H1 (cell line): Measurements from ENCODE around the gene VWF. TPM values are rescaled to one million over a fixed set of nuclear protein-coding genes. Genes with fewer than 3 reads are reported as not detected.

Source experiments
- CTCF ChIA-PET: fragments of 300-600 bp; sonication (Branson Sonifier 250); formaldehyde crosslinking; loops from one replicate; lab custom pipeline; 2021; ENCODE audit not compliant: partially characterized antibody; lab: Charles Lee
- POLR2A ChIA-PET: fragments of 300-600 bp; sonication (Branson Sonifier 250); formaldehyde crosslinking; loops from one replicate; lab custom pipeline; 2021; ENCODE audit warnings: inconsistent platforms; ENCODE audit not compliant: partially characterized antibody; lab: Charles Lee
- DNase-seq, 2 experiments: peaks; one replicate each; pipeline versions ENCODE4 v3.0.0 to v3.0.0-alpha.2; 2010 to 2022; ENCODE audit warnings: low spot score in 2 of 2, low read depth in 1 of 2, mixed read lengths in 1 of 2
- FAIRE-seq: peaks from 2 replicates; lab custom pipeline; 2011; peaks lifted over from hg19 to GRCh38; lab: Jason Lieb, UNC
- H2AFZ ChIP-seq: 2 replicates; pipeline ENCODE4 v1.8.1; 2012; ENCODE audit warnings: low read length, inconsistent platforms
- H2AK5ac ChIP-seq: 2 replicates; pipeline ENCODE4 v1.6.1; 2013; ENCODE audit warnings: low read depth, low read length
- H2BK120ac ChIP-seq: replicated peaks from 2 replicates; pipeline ENCODE3; 2013; ENCODE audit warnings: low read depth, low read length, inconsistent platforms
- H2BK12ac ChIP-seq: 2 replicates; pipeline ENCODE4 v1.6.1; 2013; ENCODE audit warnings: low read depth, low read length
- H2BK15ac ChIP-seq: 2 replicates; pipeline ENCODE4 v1.6.1; 2013; ENCODE audit warnings: low read length
- H2BK20ac ChIP-seq: 2 replicates; pipeline ENCODE4 v1.6.1; 2013; ENCODE audit warnings: low read length
- H2BK5ac ChIP-seq: 2 replicates; pipeline ENCODE4 v1.6.1; 2013; ENCODE audit warnings: low read depth, low read length
- H3K14ac ChIP-seq: 2 replicates; pipeline ENCODE4 v1.6.1; 2013; ENCODE audit warnings: inconsistent platforms; ENCODE audit not compliant: insufficient read length
- H3K18ac ChIP-seq: 2 replicates; pipeline ENCODE4 v1.6.1; 2013; ENCODE audit warnings: low read length; ENCODE audit errors: extremely low read depth
- H3K23ac ChIP-seq: 2 replicates; pipeline ENCODE4 v1.6.1; 2013; ENCODE audit warnings: inconsistent platforms; ENCODE audit not compliant: insufficient read length
- H3K23me2 ChIP-seq: 2 replicates; pipeline ENCODE4 v1.6.1; 2013; ENCODE audit warnings: low read depth, low read length
- H3K27ac ChIP-seq: 2 replicates; pipeline ENCODE4 v1.6.1; 2011; ENCODE audit warnings: low read depth, low read length, inconsistent platforms
- H3K27me3 ChIP-seq, 4 experiments: replicated peaks in 1 of 4; 1 replicate in 1 of 4; 2 replicates in 3 of 4; pipeline versions ENCODE4 v1.6.1 to v1.8.1; 2011 to 2013; ENCODE audit warnings: low read length in 3 of 4, mild to moderate bottlenecking in 3 of 4, inconsistent platforms in 2 of 4, mixed read lengths in 2 of 4, moderate library complexity in 1 of 4; ENCODE audit not compliant: control insufficient read depth in 3 of 4, insufficient read depth in 3 of 4; ENCODE audit errors: extremely low read depth in 1 of 4
- H3K36me3 ChIP-seq, 4 experiments: 2 replicates each; pipeline versions ENCODE4 v1.6.1 to v1.8.1; 2011 to 2013; ENCODE audit warnings: mild to moderate bottlenecking in 4 of 4, low read length in 3 of 4, moderate library complexity in 2 of 4, control low read depth in 1 of 4, inconsistent platforms in 1 of 4; ENCODE audit not compliant: insufficient read depth in 4 of 4, control insufficient read depth in 2 of 4
- H3K4ac ChIP-seq: replicated peaks from 2 replicates; pipeline ENCODE3; 2013; ENCODE audit warnings: low read length, low read depth, mixed read lengths, inconsistent platforms; ENCODE audit not compliant: insufficient read length
- H3K4me1 ChIP-seq, 4 experiments: replicated peaks in 1 of 4; 1 replicate in 1 of 4; 2 replicates in 3 of 4; pipeline versions ENCODE4 v1.6.1 to v1.8.1; 2011 to 2013; ENCODE audit warnings: low read length in 3 of 4, inconsistent platforms in 2 of 4, mixed read lengths in 1 of 4; ENCODE audit not compliant: insufficient read depth in 4 of 4, control insufficient read depth in 3 of 4
- H3K4me2 ChIP-seq, 2 experiments: 2 replicates each; pipeline versions ENCODE4 v1.6.1 to v1.8.1; 2011 to 2013; ENCODE audit warnings: low read depth in 2 of 2, low read length in 2 of 2, control low read depth in 1 of 2, inconsistent platforms in 1 of 2, mild to moderate bottlenecking in 1 of 2; ENCODE audit not compliant: insufficient read depth in 1 of 2
- H3K4me3 ChIP-seq, 4 experiments: fragments of 200-600, 300-600 bp in 1 of 4; sonication (generic), shearing (Covaris generic), sonication (Bioruptor Twin) in 1 of 4; 2 replicates each; pipeline versions ENCODE4 v1.5.1 to v1.8.1; 2011 to 2016; ENCODE audit warnings: low read length in 4 of 4, low read depth in 3 of 4, control low read depth in 2 of 4, inconsistent platforms in 2 of 4, mild to moderate bottlenecking in 2 of 4, mixed read lengths in 1 of 4, moderate library complexity in 1 of 4; ENCODE audit not compliant: insufficient read depth in 2 of 4; ENCODE audit errors: extremely low read depth in 1 of 4
- H3K56ac ChIP-seq: replicated peaks from 2 replicates; pipeline ENCODE3; 2013; ENCODE audit warnings: low read depth, mild to moderate bottlenecking, mixed read lengths, low read length, inconsistent platforms; ENCODE audit not compliant: insufficient read length
- H3K79me1 ChIP-seq: 2 replicates; pipeline ENCODE4 v1.6.1; 2013; ENCODE audit warnings: low read depth, low read length, control low read depth
- H3K79me2 ChIP-seq, 2 experiments: 2 replicates each; pipeline versions ENCODE4 v1.6.1 to v1.8.1; 2012 to 2013; ENCODE audit warnings: low read length in 2 of 2, mild to moderate bottlenecking in 2 of 2, inconsistent platforms in 1 of 2; ENCODE audit not compliant: insufficient read depth in 2 of 2, control insufficient read depth in 1 of 2
- H3K9ac ChIP-seq, 4 experiments: replicated peaks in 1 of 4; 1 replicate in 1 of 4; 2 replicates in 3 of 4; pipeline versions ENCODE4 v1.6.1 to v1.8.1; 2011 to 2013; ENCODE audit warnings: low read depth in 3 of 4, low read length in 3 of 4, control low read depth in 2 of 4, mild to moderate bottlenecking in 2 of 4, moderate library complexity in 2 of 4, inconsistent platforms in 1 of 4; ENCODE audit errors: extremely low read depth in 1 of 4
- H3K9me3 ChIP-seq, 2 experiments: 2 replicates each; pipeline versions ENCODE4 v1.6.1 to v1.8.1; 2012 to 2013; ENCODE audit warnings: mild to moderate bottlenecking in 2 of 2, moderate library complexity in 2 of 2, control low read depth in 1 of 2, inconsistent platforms in 1 of 2, low read depth in 1 of 2, low read length in 1 of 2, mixed read lengths in 1 of 2; ENCODE audit not compliant: insufficient read depth in 2 of 2
- H4K20me1 ChIP-seq, 2 experiments: replicated peaks in 1 of 2; 2 replicates each; pipeline versions ENCODE3 to v1.8.1; 2011 to 2013; ENCODE audit warnings: inconsistent platforms in 2 of 2, low read length in 2 of 2, mild to moderate bottlenecking in 1 of 2; ENCODE audit not compliant: insufficient read depth in 2 of 2, control insufficient read depth in 1 of 2
- H4K5ac ChIP-seq: 2 replicates; pipeline ENCODE4 v1.6.1; 2013; ENCODE audit warnings: low read length, low read depth, mixed read lengths, inconsistent platforms; ENCODE audit not compliant: insufficient read length
- H4K8ac ChIP-seq: 2 replicates; pipeline ENCODE4 v1.8.0; 2013; ENCODE audit warnings: mild to moderate bottlenecking, moderate library complexity, low read length, inconsistent platforms; ENCODE audit not compliant: insufficient read depth; ENCODE audit errors: extremely low read depth
- H4K91ac ChIP-seq: replicated peaks from 2 replicates; pipeline ENCODE3; 2013; ENCODE audit warnings: low read length, mixed read lengths, inconsistent platforms; ENCODE audit not compliant: insufficient read length
- CEBPB ChIP-seq: IDR thresholded peaks from 2 replicates; pipeline ENCODE4 v1.6.1; 2012; ENCODE audit warnings: low read depth, low read length
- CTBP2 ChIP-seq: IDR thresholded peaks from 2 replicates; pipeline ENCODE4 v1.7.0; 2011; ENCODE audit warnings: borderline replicate concordance, mild to moderate bottlenecking, moderate library complexity, mixed read lengths, low read length; ENCODE audit not compliant: insufficient read depth, insufficient read length
- EGR1 ChIP-seq: IDR thresholded peaks from 2 replicates; pipeline ENCODE4 v1.6.1; 2011; ENCODE audit warnings: low read depth, low read length, borderline replicate concordance
- GTF2F1 ChIP-seq: IDR thresholded peaks from 2 replicates; pipeline ENCODE4 v1.6.1; 2012; ENCODE audit warnings: low read depth, low read length, improper control_type of control experiment, borderline replicate concordance
- JUN ChIP-seq: IDR thresholded peaks from 2 replicates; pipeline ENCODE4 v1.6.1; 2011; ENCODE audit warnings: low read depth, mild to moderate bottlenecking, improper control_type of control experiment, low read length
- JUND ChIP-seq: IDR thresholded peaks from 2 replicates; pipeline ENCODE4 v1.6.1; 2011; ENCODE audit warnings: mild to moderate bottlenecking, improper control_type of control experiment, low read length
- KDM5A ChIP-seq: fragments of 200-600 bp; IDR thresholded peaks from 2 replicates; pipeline ENCODE4 v1.7.1; 2012; ENCODE audit warnings: mild to moderate bottlenecking, low read length, inconsistent platforms, mixed read lengths
- MAFK ChIP-seq: IDR thresholded peaks from 2 replicates; pipeline ENCODE4 v1.6.1; 2012; ENCODE audit warnings: low read depth, mild to moderate bottlenecking, improper control_type of control experiment, low read length
- MAX ChIP-seq: IDR thresholded peaks from 2 replicates; pipeline ENCODE4 v1.6.1; 2012; ENCODE audit warnings: inconsistent platforms
- NRF1 ChIP-seq: IDR thresholded peaks from 2 replicates; pipeline ENCODE4 v1.6.1; 2011; ENCODE audit warnings: mild to moderate bottlenecking, low read depth, low read length, improper control_type of control experiment
- SUZ12 ChIP-seq: fragments of 200-600 bp; sonication (generic); IDR thresholded peaks from 2 replicates; pipeline ENCODE4 v1.6.1; 2012; ENCODE audit warnings: mild to moderate bottlenecking, inconsistent platforms, low read length, moderate library complexity, mixed read lengths
- TAF1 ChIP-seq: IDR thresholded peaks from 2 replicates; pipeline ENCODE4 v1.6.1; 2011; ENCODE audit warnings: mild to moderate bottlenecking, low read depth, low read length
- TCF12 ChIP-seq: IDR thresholded peaks from 2 replicates; pipeline ENCODE4 v1.6.1; 2011; ENCODE audit warnings: low read depth, mild to moderate bottlenecking, low read length
- YY1 ChIP-seq: IDR thresholded peaks from 2 replicates; pipeline ENCODE4 v1.6.1; 2011; ENCODE audit warnings: low read depth, mild to moderate bottlenecking, low read length
- ZNF274 ChIP-seq: IDR thresholded peaks from 2 replicates; pipeline ENCODE4 v1.7.0; 2012; ENCODE audit warnings: low read length, borderline replicate concordance; ENCODE audit errors: extremely low read depth
- WGBS, 2 experiments: shearing (Covaris generic) in 1 of 2; methylation state at CpG; one replicate each; pipeline versions ENCODE4 v1.1.6 to v1.1.7; 2013 to 2015; ENCODE audit warnings: low lambda C conversion rate in 2 of 2, mixed read lengths in 2 of 2, inconsistent platforms in 1 of 2, low coverage in 1 of 2, missing lambda C conversion rate in 1 of 2; ENCODE audit not compliant: insufficient replicate concordance in 2 of 2, insufficient coverage in 1 of 2, insufficient read length in 1 of 2; ENCODE audit errors: extremely low coverage in 1 of 2, missing lambda C conversion rate in 1 of 2; 5-methylcytosine and 5-hydroxymethylcytosine counted together
- polyA plus RNA-seq, 7 experiments: library from polyadenylated mRNA; depleted of rRNA in 3 of 7; stranded (reverse) in 5 of 7; unstranded in 2 of 7; fragments of >200 nt in 5 of 7; fragments of 200-250 nt in 2 of 7; gene quantifications; 1 replicate in 5 of 7; 2 replicates in 1 of 7; 4 replicates in 1 of 7; pipeline versions ENCODE4 v1.2.1 to v1.2.3, GENCODE V29; 2011 to 2013; ENCODE audit warnings: missing spikeins in 2 of 7, mixed read lengths in 2 of 7
- total RNA-seq: library from RNA; stranded (reverse); fragmentation: NEBNext Ultra II Directional; extraction: Animal tissue kit (Norgen Biotek cat#: 25700); gene quantifications from 2 replicates; pipeline ENCODE4 v1.2.1, GENCODE V29; 2021

Gene VWF
- total and polyA plus RNA-seq, 2 of the 8 experiments (the other 6 are each of a cell fraction or from before 2014, with no cell fraction given): 0.39 to 0.60 TPM

GRCh38 chr12:5954661-5955060, 169.8 kb downstream of the VWF start:
- Histone ChIP-seq H2BK15ac (no peak overlapping the region), H3K4ac (no peak overlapping the region), H3K4me3 (no peak overlapping the region), H3K36me3 (no peaks in the 10 kb centered on the region), H2BK12ac (no peak overlapping the region), H3K9ac (no peak overlapping the region), H2BK5ac (no peak overlapping the region), H2AK5ac (no peak overlapping the region), H3K79me1 (no peaks in the 10 kb centered on the region), H3K79me2 (no peaks in the 10 kb centered on the region), H3K4me1 (no peaks in the 10 kb centered on the region), H4K8ac (no peak overlapping the region), H2BK20ac (no peak overlapping the region), H4K91ac (no peak overlapping the region), H3K27ac (no peak overlapping the region), H3K56ac (no peak overlapping the region), H3K9me3 (no peaks in the 10 kb centered on the region), H3K27me3 (no peaks in the 10 kb centered on the region), H3K23ac (no peak overlapping the region), H3K4me2 (no peak overlapping the region), H3K18ac (no peak overlapping the region), H2BK120ac (no peak overlapping the region), H2AFZ (no peak overlapping the region), H3K14ac (no peak overlapping the region), H4K20me1 (no peaks in the 10 kb centered on the region), H4K5ac (no peak overlapping the region), H3K23me2 (no peaks in the 10 kb centered on the region)
- DNase-seq (no peak), FAIRE-seq (no peak)
- ChIA-PET POLR2A (no interaction called here), CTCF (interaction anchor here (1.2 kb wide), 1 partner anchor 12 kb away, joined by 6 read pairs; no protein-coding TSS in a partner anchor)
- 37% methylated on average over 3 of the region's 3 CpGs; no CpG with 5 or more reads in 1 of the 2 experiments for WGBS, 2 experiments
- no peak for TF ChIP-seq GTF2F1
- TF ChIP-seq CTBP2: no peak
- no peak for TF ChIP-seq MAX
- TF ChIP-seq JUN: no peak
- TF ChIP-seq KDM5A: no peak
- TF ChIP-seq ZNF274: no peak
- TF ChIP-seq EGR1: no peak
- no peak for TF ChIP-seq TCF12
- no peak for TF ChIP-seq JUND
- no peak for TF ChIP-seq MAFK
- TF ChIP-seq CEBPB: no peak
- no peak for TF ChIP-seq YY1
- TF ChIP-seq SUZ12: no peak
- TF ChIP-seq TAF1: no peak
- TF ChIP-seq NRF1: no peak
